ENCODE results near the gene RNF175.

Gene RNF175

GRCh38 chr4:153759407-153760316 lies at the start of gene RNF175:
Gene RNF175, minus strand, starts transcription at chr4:153760024. Its CDS starts 162 bp downstream, at chr4:153759862.
- DNase-seq = no peak

GRCh38 chr4:153809307-153809706 lies 49.5 kb upstream of the RNF175 start:
- DNase-seq = no peak

DNA sequence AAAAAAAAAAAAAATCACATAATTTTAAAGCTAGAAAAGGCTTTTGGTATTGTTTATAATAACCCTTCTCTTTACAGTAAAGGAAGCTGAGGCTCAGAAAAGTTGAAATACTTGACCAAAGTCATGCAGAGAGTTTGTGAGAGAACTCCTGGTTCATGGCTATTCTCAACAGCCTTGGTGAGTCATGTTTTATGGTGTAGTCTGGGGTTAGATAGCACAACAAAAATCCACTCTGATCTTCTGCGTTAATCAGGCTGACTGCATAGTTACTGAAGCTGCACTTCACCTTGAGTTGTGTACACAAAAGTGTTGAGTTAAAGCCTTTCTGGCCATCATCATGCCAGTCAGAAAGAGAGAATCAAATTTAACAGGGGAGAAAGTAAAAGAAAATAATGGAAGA lies 48.4 kb upstream of the RNF175 start:
- no peak for DNase-seq

DNA sequence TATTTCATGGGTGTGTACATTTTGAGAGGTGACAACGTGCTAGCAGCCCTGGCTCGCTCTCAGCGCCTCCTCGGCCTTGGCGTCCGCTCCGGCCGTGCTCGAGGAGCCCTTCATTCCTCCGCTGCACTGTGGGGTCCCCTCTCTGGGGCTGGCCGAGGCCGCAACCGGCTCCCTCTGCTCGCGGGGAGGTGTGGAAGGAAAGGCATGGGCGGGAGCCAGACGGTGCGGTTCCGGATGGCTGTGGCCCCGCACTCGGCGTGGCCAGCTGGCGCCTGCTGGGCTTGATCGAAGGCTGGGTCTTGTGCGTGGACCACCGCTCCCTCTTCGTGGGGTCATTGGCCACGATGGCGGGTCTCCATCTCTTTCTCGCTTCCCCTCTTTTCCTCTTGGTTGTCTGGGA lies 46.2 kb upstream of the RNF175 start:
- no peak for DNase-seq

DNA sequence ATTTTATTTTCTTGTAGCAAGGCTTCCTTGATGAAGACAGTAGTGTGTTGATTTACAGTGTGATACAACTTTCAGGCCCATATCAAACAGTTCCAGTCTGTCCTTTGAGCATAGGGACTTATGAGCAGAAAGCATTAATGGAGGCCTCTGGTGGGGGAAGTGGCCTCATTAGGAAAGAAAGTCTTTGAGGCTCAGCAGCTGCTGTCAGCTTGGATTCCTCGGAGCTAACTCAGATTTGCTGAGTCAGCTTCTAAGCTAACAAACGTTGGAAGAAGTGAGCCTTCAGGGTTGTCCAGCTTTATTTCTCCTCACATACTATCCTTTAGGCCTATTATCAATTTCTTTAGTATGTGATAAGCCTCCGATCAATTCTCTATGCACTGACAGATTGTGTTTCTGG lies 44.9 kb upstream of the RNF175 start:
- DNase-seq = no peak

DNA sequence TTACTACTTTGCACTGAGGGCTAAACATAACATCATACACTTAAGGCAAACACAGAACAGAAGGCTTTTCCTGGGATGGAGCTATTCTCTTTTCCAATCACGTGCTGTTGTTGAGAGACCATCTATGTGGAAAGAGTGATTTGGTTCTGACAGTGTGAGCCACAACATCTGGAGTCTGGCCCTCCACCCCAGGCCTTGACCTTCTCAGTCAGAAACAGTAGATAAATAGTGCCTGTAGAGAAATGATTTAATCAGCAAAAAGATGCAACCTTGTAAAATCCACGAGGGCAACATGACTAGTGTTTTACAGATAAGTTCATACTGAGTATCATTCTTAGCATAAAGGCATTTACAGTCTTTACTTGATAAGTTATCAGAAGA lies 39.9 kb upstream of the RNF175 start:
- DNase-seq = no peak

DNA sequence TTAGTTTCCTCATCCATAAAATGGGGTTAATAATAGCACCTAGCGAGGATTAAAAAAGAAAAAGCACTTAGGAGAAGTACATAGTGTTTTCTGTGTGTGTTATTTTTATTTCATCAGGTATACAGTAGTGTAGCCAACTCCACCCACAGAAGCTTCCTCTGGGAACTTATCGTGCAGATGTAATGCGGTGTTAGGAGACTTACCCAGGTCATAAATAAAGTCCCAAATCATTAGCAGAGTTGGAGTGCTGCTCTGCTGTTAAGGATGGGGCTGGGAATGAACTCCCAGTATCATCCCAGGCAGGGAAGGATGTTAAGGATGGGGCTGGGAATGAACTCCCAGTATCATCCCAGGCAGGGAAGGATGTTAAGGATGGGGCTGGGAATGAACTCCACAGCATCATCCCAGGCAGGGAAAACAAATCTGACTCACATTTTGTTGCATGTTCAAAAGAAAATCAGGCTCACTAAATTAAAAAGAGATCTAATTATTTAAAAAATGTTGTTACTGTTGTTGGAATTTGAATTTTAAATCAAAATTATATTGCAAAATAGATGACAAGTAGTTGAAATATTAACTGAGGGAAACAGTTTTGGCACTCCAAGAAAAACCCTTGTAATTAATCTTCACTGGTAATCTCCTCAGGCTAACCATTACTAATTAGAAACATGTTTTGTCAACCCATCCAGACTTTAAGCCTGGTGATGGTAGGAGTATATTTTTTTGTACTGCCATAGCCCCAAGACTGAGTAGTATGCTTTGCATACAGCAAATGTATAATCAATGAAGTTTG lies 39.3 kb upstream of the RNF175 start:
- DNase-seq = no peak

DNA sequence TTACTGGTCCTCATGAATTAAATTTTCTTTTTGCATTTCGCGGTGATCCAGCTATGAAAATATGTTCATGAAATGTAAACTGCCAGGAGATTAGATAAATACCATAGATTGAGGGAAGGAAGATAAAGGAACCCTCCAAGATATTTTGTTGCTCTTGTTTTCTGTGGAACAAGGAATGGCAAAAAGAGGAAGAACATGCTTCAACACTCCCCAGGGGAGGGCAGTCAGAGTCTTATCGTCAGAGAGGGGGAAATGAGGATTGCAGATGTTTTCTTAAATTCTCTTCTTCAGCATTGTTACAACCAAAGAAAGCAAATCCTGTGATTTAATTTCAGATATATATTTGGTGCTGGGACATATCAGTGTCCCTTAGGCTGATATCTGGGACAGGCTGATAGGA lies 38.6 kb upstream of the RNF175 start:
- no peak for DNase-seq

DNA sequence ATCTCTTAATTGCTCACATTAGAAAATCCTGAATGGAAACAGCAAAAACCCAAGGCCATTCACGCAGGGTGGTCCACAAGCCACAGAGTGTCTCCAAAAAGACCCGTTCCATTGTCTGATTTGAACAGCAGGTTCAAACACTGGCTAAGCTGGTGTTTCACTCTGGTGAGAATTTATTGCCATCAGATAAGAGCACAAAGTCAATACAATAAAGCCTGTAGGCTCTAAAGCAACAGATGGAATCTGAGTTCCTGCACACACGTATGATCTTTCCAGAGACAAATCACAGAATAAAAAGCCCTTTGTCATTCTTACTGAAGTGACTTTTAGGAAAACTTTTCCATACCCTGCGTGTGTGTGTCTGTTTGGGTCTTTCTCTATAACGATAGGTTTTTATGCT lies 34.2 kb upstream of the RNF175 start:
- DNase-seq = no peak

DNA sequence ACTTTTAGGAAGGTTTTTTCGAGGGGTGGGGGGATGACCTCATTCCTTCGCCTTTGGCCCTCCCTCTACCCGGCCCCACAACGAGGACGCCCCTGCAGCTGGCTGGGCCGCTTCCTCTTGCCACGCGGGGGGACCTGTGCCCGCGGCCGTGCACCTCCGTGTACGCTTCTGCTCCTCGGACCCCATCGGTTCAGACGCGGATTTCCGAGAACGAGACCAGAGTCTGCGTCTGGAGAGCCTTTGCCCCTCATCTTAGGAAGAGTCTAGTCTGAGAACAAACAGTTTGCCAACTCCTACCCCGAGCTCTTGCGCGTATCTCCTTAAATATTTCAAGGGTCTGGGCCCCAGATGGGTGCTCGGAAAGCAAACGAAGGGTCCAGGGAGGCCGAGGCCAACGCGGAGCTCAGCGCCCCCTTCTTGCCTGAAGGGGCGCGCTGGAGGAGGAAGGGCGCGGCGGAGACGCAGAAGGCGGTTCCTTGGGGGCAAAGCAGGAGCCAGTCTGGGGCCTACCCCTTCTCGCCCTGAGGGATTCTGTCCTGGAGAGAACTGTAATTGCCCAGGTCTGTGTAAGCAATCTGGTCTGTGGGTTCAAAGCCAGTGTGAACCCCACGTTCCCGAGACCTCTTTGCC lies 32.9 kb upstream of the RNF175 start:
- no peak for DNase-seq

DNA sequence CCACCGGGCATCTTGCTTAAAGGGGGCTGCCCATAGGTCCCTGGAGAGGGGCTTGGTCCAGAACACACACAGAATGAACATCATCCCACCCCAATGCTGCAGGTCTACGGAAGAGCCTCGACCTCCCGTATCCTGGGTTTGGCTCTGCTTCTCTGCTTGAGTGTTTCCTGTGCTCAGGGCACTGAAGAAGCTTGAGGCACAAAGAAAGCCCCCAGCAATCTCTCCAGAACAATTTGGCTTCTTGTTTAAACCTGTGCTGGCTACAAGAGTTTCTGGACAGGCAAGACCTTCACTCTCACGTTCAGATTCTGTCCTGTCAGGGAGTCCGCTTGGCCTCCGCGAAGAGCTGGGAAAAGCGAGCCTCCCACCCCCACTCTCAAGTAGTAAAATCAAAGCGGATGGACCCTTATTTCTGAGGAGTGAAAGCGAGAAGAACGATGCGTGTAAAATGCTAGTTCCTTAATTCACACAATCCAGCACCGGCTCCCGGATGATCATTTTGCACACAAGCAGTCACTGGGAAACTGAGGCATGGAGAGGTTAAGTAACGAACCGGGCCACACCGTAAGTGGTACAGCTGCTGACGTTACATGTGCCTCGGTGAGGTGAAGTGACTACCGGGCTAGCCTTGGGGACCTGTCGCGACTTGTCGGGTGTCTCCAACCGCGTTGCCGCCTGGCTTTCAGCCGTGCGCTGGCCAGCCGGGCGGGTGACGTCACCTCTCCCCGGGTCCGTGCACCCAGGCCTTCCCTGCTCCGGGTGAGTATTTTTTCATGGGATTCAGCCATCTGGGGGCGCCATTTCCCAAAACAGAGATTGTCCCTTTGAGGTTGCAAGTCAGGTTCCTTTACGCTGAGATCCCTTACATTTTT lies 32.2 kb upstream of the RNF175 start:
- DNase-seq = no peak

DNA sequence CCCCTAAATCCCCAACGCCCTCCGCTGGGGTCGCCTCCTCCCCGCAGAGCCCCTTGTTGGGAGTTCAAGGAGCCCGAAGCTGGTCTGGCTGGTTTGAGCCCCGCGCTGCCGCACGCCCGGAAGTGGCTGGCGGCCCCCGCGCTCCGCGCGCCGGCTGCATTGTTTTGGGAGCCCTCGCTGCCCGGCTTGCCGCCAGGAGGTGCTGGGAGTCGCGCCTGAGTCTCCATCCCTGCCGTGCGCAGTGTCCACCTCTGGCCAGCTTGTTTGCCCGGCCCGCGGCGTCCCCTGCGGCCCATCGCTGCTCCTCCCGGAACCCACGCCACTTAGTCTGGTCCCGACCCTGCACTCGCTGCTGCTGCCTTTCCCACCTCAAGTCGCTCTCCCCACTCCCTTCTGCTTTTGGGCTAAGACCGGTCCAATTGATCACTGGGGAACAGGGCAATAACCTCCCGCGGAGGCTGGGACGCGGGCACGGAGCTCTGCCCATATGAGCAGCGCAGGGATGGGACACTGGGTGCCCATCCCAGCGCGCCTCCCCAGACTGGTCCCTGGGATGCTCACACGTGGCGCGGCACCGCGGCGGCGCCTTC lies 31.2 kb upstream of the RNF175 start:
- no peak for DNase-seq

DNA sequence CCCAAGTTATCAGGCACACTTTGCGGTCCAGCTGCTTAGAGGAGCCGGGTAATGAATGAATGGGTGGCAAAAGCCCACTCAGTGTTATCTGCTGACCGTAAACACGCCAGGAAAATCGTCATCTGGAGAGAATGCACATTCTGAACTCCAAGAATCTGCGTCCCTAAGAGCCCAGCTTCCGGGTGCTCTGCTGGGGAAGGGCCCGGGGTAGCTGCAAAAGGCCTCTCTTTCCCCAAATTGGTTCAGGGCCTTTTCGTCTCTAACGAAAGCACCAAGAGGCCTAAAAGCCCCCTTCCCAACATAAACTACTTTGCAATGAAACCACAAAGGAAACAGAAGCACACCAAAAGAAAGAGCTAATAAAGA lies 30.7 kb upstream of the RNF175 start:
- DNase-seq = no peak

DNA sequence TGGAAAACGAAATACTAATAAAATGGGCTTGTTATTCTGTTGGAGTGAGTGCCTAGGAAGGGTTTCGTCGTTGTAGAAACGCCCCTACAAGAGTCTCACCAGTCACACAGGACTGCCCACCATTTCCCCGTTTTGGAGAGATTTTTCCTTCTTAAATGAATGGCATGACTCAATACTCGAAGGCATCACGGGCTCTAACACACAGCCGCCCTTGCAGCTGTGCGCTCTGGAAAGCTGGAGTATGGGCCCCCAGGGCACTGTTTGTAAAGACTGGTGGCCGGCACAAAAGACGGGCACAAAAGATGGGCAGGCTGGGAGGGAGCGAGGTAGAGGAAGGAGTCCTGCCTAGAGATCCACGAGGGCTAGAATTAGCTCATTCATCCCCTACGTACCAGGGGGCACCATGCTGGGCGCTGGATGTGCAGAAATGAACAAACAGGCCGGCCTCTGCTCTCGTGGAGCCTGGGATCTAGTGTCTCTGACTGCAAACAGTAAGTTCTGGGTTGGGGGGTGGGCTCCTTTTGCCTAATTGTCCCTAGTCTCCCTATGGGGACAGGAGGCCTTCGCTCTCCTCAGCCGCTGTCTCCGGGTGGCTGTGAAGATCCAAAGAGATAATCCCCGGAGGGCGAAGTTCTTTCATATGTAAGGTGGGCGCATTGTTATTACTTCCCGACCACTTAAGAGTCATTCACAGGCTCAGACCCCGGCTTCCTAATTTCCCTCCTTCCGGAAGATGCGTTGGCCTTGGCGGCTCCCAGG lies 30.1 kb upstream of the RNF175 start:
- no peak for DNase-seq

- no peak for DNase-seq
Observed at GRCh38 chr4:153788413-153789276, 28.8 kb upstream of the RNF175 start, which contains the start of gene SFRP2. Gene SFRP2, minus strand, starts transcription at chr4:153789083. Its CDS starts 248 bp downstream, at chr4:153788835.

DNA sequence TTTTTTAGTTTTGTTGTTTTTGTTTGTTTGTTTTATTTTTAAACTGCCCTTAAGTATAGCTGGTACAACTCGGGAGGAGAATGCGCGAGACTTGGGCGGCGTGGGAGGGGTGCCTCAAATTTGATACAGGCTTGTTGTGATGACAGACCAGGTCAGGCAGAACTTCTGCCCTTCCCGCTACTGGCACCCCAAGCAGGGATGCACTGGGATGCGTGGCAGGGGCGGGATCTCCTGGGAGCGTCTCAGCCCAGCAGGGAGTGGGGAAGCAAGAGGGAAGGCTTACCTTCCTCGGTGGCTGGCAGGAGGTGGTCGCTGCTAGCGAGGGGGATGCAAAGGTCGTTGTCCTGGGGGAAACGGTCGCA lies 28.2 kb upstream of the RNF175 start:
- no peak for DNase-seq

- DNase-seq = no peak
Observed at GRCh38 chr4:153787575-153787974, 27.8 kb upstream of the RNF175 start.

DNA sequence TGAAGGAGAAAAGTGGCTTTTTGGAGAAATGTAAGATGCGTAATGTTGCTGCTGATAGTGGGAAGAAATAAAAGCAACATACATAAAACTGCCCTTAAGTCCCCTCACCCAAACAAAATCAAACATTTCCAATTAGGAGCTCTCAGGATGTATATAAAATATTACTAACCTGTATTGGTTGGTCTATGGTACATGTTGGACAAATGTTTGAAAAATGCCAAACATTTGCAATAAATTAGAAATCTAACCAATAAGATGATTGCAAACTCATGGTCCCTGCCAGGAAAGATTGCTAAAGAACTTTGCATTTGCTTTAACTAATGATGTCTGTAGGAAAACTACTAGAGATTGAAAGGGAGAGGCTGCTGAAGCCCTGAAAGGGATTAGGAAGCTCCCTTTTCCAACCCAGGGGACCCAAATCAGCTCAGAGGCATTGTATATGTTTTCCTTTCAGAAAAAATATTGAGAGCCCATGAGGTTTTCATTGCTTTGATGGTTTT lies 27.3 kb upstream of the RNF175 start:
- no peak for DNase-seq

GRCh38 chr4:153785910-153786721 lies 26.3 kb upstream of the RNF175 start:
- DNase-seq = no peak
